GM12801 (cell line): ENCODE measurements around the gene RERE.

ENCODE experiments used
- CTCF ChIP-seq: IDR thresholded peaks from one replicate; pipeline ENCODE4 v1.5.1; 2011; ENCODE audit warnings: control low read depth; ENCODE audit not compliant: insufficient read length; ENCODE audit errors: extremely low read depth

RERE gene

DNA sequence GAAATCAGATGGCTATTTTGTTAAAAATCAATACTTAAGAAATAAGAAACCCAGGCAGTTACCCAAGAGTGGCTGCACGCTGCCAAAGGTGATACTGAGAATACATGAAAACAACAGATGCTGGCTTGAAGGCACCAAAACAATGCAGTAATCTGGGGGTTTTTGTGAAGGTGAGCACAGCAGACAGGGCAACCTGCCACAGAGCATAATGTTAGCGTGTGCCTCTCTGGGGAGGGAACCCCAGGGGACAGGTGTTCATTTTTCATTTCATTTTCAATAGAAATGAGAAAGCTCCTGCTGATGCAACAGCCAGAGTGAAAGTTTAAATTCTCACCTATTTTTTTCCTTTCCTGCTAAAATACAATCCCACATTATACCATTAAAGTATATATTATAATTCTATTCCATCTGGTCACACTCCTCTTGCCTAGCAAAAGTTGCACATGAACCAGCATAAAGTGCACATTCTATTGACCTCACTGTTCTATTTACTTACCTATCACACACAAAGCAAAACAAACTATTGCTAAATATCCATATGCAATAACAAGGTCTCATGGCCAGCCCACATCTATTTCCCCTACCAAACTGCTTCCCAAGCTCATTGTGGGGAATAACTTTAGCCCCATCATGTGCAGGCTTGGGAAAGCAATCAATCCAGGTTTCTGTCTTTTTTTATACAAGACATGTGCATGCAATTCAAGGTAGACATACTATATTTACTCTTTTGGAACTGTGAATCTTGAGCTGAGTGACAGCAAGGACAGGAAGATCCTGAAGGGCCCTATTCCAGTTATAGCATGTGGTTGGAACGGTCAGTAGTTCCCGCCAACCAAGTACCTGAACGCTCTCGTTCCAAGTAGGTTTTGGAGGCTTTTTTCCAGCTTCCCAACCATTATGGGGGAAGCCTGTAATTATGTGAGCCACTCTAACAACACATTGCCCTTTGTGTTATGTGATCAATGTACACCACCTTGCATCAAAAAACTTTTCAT, 173.6 kb downstream of the RERE start:
- no peak for TF ChIP-seq CTCF

GRCh38 chr1:8642114-8642513, 175.3 kb downstream of the RERE start:
- no peak for TF ChIP-seq CTCF

DNA sequence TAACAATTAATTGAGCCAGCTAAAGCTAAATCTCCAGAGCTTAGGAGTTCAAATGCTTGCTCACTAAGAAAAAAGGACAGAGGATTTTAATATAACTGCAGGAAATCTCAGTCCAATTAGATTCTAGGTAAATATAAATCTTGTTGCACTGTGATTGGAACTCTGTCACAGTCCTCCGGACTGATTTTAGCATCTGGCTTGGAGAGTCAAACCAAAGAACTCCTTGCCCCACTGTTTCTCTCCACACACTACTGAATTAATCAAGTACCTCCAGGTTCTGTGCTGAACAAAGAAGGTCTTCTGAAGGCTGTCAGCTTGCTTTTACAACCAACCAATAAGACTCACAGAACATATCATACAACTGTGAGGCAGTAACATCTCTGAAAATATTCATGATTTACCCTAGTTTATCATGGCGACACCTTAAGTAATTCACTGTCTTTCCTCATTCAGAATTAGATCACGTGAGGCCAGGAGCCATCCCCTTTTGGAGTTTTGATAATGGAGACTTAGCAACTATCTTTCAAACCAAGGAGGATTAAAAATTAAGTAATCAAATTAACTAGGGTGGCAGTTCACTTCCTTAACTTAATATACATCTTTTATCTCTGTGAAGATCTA, 176.0 kb downstream of the RERE start:
- no peak for TF ChIP-seq CTCF

- no peak for TF ChIP-seq CTCF
Observed at GRCh38 chr1:8640950-8641349, 176.5 kb downstream of the RERE start.

- TF ChIP-seq CTCF: no peak
Observed at GRCh38 chr1:8639148-8639547, 178.3 kb downstream of the RERE start.

DNA sequence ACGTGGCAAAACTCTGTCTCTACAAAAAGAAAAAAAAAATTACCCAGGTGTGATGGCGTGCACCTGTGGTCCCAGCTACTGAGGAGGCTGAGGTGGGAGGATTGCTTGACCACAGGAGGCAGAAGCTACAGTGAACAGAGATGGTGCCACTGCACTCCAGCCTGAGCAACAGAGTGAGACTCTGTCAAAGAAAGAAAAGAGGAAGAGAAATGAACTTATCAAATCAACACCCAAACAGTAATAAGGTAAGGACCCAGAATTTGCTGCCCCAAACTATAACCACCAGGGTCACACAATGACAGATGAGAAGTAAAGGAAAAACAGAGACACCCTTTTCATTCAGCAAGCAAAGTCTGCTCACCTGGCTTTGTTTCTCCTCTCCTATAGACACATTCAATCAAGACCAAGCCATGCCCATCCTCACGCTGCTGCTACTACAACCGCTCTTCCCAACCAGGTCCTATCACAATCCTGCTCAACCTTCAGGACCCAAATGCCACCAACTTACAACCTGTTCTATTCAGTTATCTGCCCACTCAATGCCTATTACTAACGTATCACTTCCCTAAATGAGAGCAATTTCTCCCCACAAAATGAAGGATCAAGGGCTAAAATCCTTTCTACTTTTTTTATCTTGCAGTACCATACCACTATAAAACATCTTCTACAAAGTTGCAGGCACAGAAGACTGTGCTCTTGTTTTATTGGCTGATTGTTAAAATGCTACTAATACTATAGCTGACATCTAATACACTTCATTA, 183.5 kb downstream of the RERE start:
- no peak for TF ChIP-seq CTCF

- no peak for TF ChIP-seq CTCF
Observed at GRCh38 chr1:8632102-8632501, 185.3 kb downstream of the RERE start.
